ENCODE data around the gene TMEM273. TPM values are rescaled to one million over a fixed set of nuclear protein-coding genes. Genes with fewer than 3 reads are reported as not detected.

Gene TMEM273
- total RNA-seq, 1 donor from 2014 or later = not detected

- no peak for DNase-seq (ENCODE audit: low read depth)
- no peak overlapping the region for H3K4me3 ChIP-seq (ENCODE audit: low read depth, low read length)
- no peak for TF ChIP-seq CTCF (conservative IDR thresholded peaks at IDR 0.05; ENCODE audit: low read depth, low read length)
Measured at GRCh38 chr10:49173201-49173772, 14.9 kb downstream of the TMEM273 start.

GRCh38 chr10:49172777-49173132 is 15.4 kb downstream of the TMEM273 start:
- H3K4me3 ChIP-seq (ENCODE audit: low read depth, low read length) = no peak overlapping the region
- TF ChIP-seq CTCF (conservative IDR thresholded peaks at IDR 0.05; ENCODE audit: low read depth, low read length) = no peak
- no peak for DNase-seq (ENCODE audit: low read depth)

GRCh38 chr10:49172061-49172776 is 16.0 kb downstream of the TMEM273 start:
- DNase-seq (ENCODE audit: low read depth) = no peak
- no peak overlapping the region for H3K4me3 ChIP-seq (ENCODE audit: low read depth, low read length)
- no peak for TF ChIP-seq CTCF (conservative IDR thresholded peaks at IDR 0.05; ENCODE audit: low read depth, low read length)

GRCh38 chr10:49171326-49172060 is 16.7 kb downstream of the TMEM273 start:
- no peak for DNase-seq (ENCODE audit: low read depth)
- no peak for TF ChIP-seq CTCF (conservative IDR thresholded peaks at IDR 0.05; ENCODE audit: low read depth, low read length)
- H3K4me3 ChIP-seq (ENCODE audit: low read depth, low read length) = no peak overlapping the region

- no peak for TF ChIP-seq CTCF (conservative IDR thresholded peaks at IDR 0.05; ENCODE audit: low read depth, low read length)
- no peak overlapping the region for H3K4me3 ChIP-seq (ENCODE audit: low read depth, low read length)
Measured at GRCh38 chr10:49170632-49171325, 17.4 kb downstream of the TMEM273 start.

GRCh38 chr10:49169776-49170175 is 18.4 kb downstream of the TMEM273 start:
- no peak for TF ChIP-seq CTCF (conservative IDR thresholded peaks at IDR 0.05; ENCODE audit: low read depth, low read length)

More at GRCh38 chr10:49170632-49171325, 17.4 kb downstream of the TMEM273 start:
- DNase-seq (ENCODE audit: low read depth) = no peak

More at GRCh38 chr10:49169776-49170175, 18.4 kb downstream of the TMEM273 start:
- no peak overlapping the region for H3K4me3 ChIP-seq (ENCODE audit: low read depth, low read length)
- DNase-seq (ENCODE audit: low read depth) = no peak
